H9 (cell line): ENCODE data around the gene DLEC1. TPM values are rescaled to one million over a fixed set of nuclear protein-coding genes. Genes with fewer than 3 reads are reported as not detected.

Source experiments
- DNase-seq: peaks from one replicate; pipeline ENCODE4 v3.0.0-alpha.2; 2017
- H2AFZ ChIP-seq: one replicate; pipeline ENCODE4 v1.6.1; 2013; ENCODE audit warnings: mild to moderate bottlenecking, low read length, control low read depth, moderate library complexity
- H2AK5ac ChIP-seq: 2 replicates; pipeline ENCODE4 v1.6.1; 2013; ENCODE audit warnings: low read length, control low read depth, mixed read lengths; ENCODE audit not compliant: insufficient read length
- H2BK120ac ChIP-seq: one replicate; pipeline ENCODE4 v1.6.1; 2013; ENCODE audit warnings: low read depth, mild to moderate bottlenecking, low read length, control low read depth, inconsistent platforms; ENCODE audit not compliant: poor library complexity, severe bottlenecking
- H2BK12ac ChIP-seq: 2 replicates; pipeline ENCODE4 v1.6.1; 2013; ENCODE audit warnings: low read length, control low read depth, mixed read lengths, low read depth; ENCODE audit not compliant: insufficient read length
- H2BK15ac ChIP-seq: 2 replicates; pipeline ENCODE4 v1.6.1; 2013; ENCODE audit warnings: low read depth, low read length, control low read depth
- H2BK20ac ChIP-seq: one replicate; pipeline ENCODE4 v1.6.1; 2013; ENCODE audit warnings: low read depth, mild to moderate bottlenecking, low read length, control low read depth, inconsistent platforms; ENCODE audit not compliant: poor library complexity, severe bottlenecking
- H2BK5ac ChIP-seq: 2 replicates; pipeline ENCODE4 v1.6.1; 2013; ENCODE audit warnings: low read length, control low read depth, mixed read lengths; ENCODE audit not compliant: insufficient read length
- H3K14ac ChIP-seq: 2 replicates; pipeline ENCODE4 v1.6.1; 2013; ENCODE audit warnings: low read length, control low read depth; ENCODE audit not compliant: insufficient read depth
- H3K18ac ChIP-seq: 2 replicates; pipeline ENCODE4 v1.6.1; 2013; ENCODE audit warnings: low read depth, mild to moderate bottlenecking, mixed read lengths, low read length, control low read depth; ENCODE audit not compliant: insufficient read length
- H3K23ac ChIP-seq: 2 replicates; pipeline ENCODE4 v1.6.1; 2013; ENCODE audit warnings: low read length, control low read depth, mixed read lengths, low read depth; ENCODE audit not compliant: insufficient read length
- H3K23me2 ChIP-seq: 2 replicates; pipeline ENCODE4 v1.6.1; 2013; ENCODE audit warnings: low read depth, mild to moderate bottlenecking, mixed read lengths, low read length, control low read depth; ENCODE audit not compliant: insufficient read length, poor library complexity, severe bottlenecking
- H3K27ac ChIP-seq: 2 replicates; pipeline ENCODE4 v1.5.1; 2013; ENCODE audit warnings: low read length, control low read depth, mixed read lengths, low read depth; ENCODE audit not compliant: insufficient read length
- H3K27me3 ChIP-seq: 2 replicates; pipeline ENCODE4 v1.6.1; 2013; ENCODE audit warnings: low read length, control low read depth, inconsistent platforms; ENCODE audit not compliant: insufficient read depth
- H3K4ac ChIP-seq: 2 replicates; pipeline ENCODE4 v1.6.1; 2013; ENCODE audit warnings: low read depth, mild to moderate bottlenecking, control low read depth, inconsistent platforms, low read length, moderate library complexity
- H3K4me1 ChIP-seq: 2 replicates; pipeline ENCODE4 v1.6.1; 2013; ENCODE audit warnings: low read length, control low read depth, inconsistent platforms; ENCODE audit not compliant: insufficient read depth
- H3K4me2 ChIP-seq: 2 replicates; pipeline ENCODE4 v1.6.1; 2013; ENCODE audit warnings: low read length, control low read depth, mixed read lengths; ENCODE audit not compliant: insufficient read length, insufficient read depth
- H3K56ac ChIP-seq: 2 replicates; pipeline ENCODE4 v1.6.1; 2013; ENCODE audit warnings: low read depth, mild to moderate bottlenecking, mixed read lengths, low read length, control low read depth; ENCODE audit not compliant: insufficient read length
- H3K79me1 ChIP-seq: 2 replicates; pipeline ENCODE4 v1.6.1; 2013; ENCODE audit warnings: low read depth, mild to moderate bottlenecking, moderate library complexity, low read length, control low read depth, inconsistent platforms; ENCODE audit not compliant: insufficient read depth, poor library complexity, severe bottlenecking
- H3K79me2 ChIP-seq: 2 replicates; pipeline ENCODE4 v1.6.1; 2013; ENCODE audit warnings: low read length, control low read depth, inconsistent platforms; ENCODE audit not compliant: insufficient read depth
- H3K9ac ChIP-seq: 2 replicates; pipeline ENCODE4 v1.6.1; 2013; ENCODE audit warnings: low read length, control low read depth, mixed read lengths; ENCODE audit not compliant: insufficient read length; ENCODE audit errors: extremely low read depth
- H3K9me3 ChIP-seq: one replicate; pipeline ENCODE4 v1.6.1; 2013; ENCODE audit warnings: low read depth, low read length, inconsistent platforms; ENCODE audit not compliant: control insufficient read depth
- H3T11ph ChIP-seq: one replicate; pipeline ENCODE4 v1.6.1; 2013; ENCODE audit warnings: mild to moderate bottlenecking, low read length, control low read depth, inconsistent platforms
- H4K20me1 ChIP-seq: one replicate; pipeline ENCODE4 v1.6.1; 2013; ENCODE audit not compliant: control insufficient read depth, insufficient read length, insufficient read depth
- H4K5ac ChIP-seq: 2 replicates; pipeline ENCODE4 v1.6.1; 2013; ENCODE audit warnings: low read depth, mild to moderate bottlenecking, mixed read lengths, low read length, control low read depth; ENCODE audit not compliant: insufficient read length
- H4K8ac ChIP-seq: replicated peaks from 2 replicates; pipeline ENCODE4 v1.6.1; 2013; ENCODE audit warnings: low read length, control low read depth, mixed read lengths, low read depth; ENCODE audit not compliant: insufficient read length
- H4K91ac ChIP-seq: 2 replicates; pipeline ENCODE4 v1.6.1; 2013; ENCODE audit warnings: low read depth, mild to moderate bottlenecking, moderate library complexity, mixed read lengths, low read length, control low read depth; ENCODE audit not compliant: insufficient read length
- H3K27ac Mint-ChIP-seq, 3 experiments: 2 replicates in 2 of 3; 3 replicates in 1 of 3; pipeline ENCODE4 v1.8.0; 2020 to 2021; ENCODE audit warnings: mixed read lengths in 3 of 3, mild to moderate bottlenecking in 1 of 3, moderate library complexity in 1 of 3
- H3K27me3 Mint-ChIP-seq: 2 replicates; pipeline ENCODE4 v1.8.0; 2021; ENCODE audit warnings: low read depth, mild to moderate bottlenecking, moderate library complexity, mixed read lengths
- H3K36me3 Mint-ChIP-seq, 3 experiments: 2 replicates in 2 of 3; 3 replicates in 1 of 3; pipeline ENCODE4 v1.8.0; 2020 to 2021; ENCODE audit warnings: low read depth in 3 of 3, mixed read lengths in 3 of 3; ENCODE audit not compliant: insufficient read depth in 1 of 3
- H3K4me1 Mint-ChIP-seq, 2 experiments: 2 replicates each; pipeline ENCODE4 v1.8.0; 2020; ENCODE audit warnings: mixed read lengths in 2 of 2
- H3K4me3 Mint-ChIP-seq, 2 experiments: 2 replicates in 1 of 2; 3 replicates in 1 of 2; pipeline ENCODE4 v1.8.0; 2020 to 2021; ENCODE audit warnings: mild to moderate bottlenecking in 2 of 2, mixed read lengths in 2 of 2, moderate library complexity in 1 of 2
- H3K9me3 Mint-ChIP-seq, 2 experiments: 2 replicates in 1 of 2; 3 replicates in 1 of 2; pipeline ENCODE4 v1.8.0; 2020; ENCODE audit warnings: mild to moderate bottlenecking in 2 of 2, mixed read lengths in 2 of 2, moderate library complexity in 1 of 2
- WGBS: extraction: QIAGEN DNeasy Blood & Tissue Kit; methylation state at CpG from one replicate; pipeline ENCODE4 v1.1.7; 2013; ENCODE audit warnings: missing lambda C conversion rate, low lambda C conversion rate, mixed read lengths; ENCODE audit not compliant: insufficient read length; ENCODE audit errors: extremely low coverage; 5-methylcytosine and 5-hydroxymethylcytosine counted together
- total RNA-seq: library from RNA; stranded (reverse); gene quantifications from 2 replicates; pipeline ENCODE4 v1.2.1, GENCODE V29; 2021
- TF ChIP-seq, protein P1 (sequence below): fragments of 200-600 bp; sonication (generic); conservative IDR thresholded peaks from 3 replicates; pipeline ENCODE4 v1.8.0; 2021; ENCODE audit warnings: antibody characterized with exemption, mild to moderate bottlenecking

DLEC1 gene
- total RNA-seq, 1 experiment from 2014 or later = 2.1 TPM

DNA sequence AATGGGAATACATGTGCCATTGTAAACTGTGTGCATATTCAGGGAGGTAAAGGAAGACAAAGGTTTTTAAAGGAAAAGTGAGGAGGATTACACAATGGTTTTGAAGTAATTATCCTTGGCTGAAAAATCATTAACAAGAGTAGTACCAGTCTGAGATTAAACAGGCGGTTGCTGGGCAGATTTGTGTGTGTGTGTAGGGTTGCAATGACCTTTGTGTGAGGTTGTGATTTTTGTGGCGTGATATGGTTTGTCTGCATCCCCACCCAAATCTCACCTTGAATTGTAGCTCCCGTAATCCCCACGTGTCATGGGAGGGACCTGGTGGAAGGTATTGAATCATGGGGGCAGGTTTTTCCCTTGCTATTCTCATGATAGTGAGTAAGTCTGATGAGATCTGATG lies 7.0 kb downstream of the DLEC1 start:
- Mint-ChIP-seq H3K27ac (no peak overlapping the region), H3K27me3 (peaks cover 20% of the 10 kb centered on the region), H3K4me1 (no peaks in the 10 kb centered on the region), H3K36me3 (no peaks in the 10 kb centered on the region; a peak in 1 of 7 replicates), H3K9me3 (peaks cover 0 to 6% of the 10 kb centered on the region in 2 experiments; a peak in 2 of 5 replicates), H3K4me3 (no peak overlapping the region)
- Histone ChIP-seq H3K4ac (no peak overlapping the region), H2BK120ac (no peak overlapping the region), H2AK5ac (no peak overlapping the region), H3K79me2 (no peaks in the 10 kb centered on the region), H4K5ac (no peak overlapping the region), H3K27ac (no peak overlapping the region), H3K4me1 (no peaks in the 10 kb centered on the region), H4K91ac (no peak overlapping the region), H2BK20ac (no peak overlapping the region), H2BK5ac (no peak overlapping the region), H3K9me3 (no peaks in the 10 kb centered on the region), H3K23ac (no peak overlapping the region), H2BK15ac (no peak overlapping the region), H3K18ac (no peak overlapping the region), H2AFZ (no peak overlapping the region), H4K20me1 (no peaks in the 10 kb centered on the region), H3K56ac (no peak overlapping the region), H2BK12ac (no peak overlapping the region), H3K79me1 (no peaks in the 10 kb centered on the region), H3T11ph (no peak overlapping the region), H3K9ac (no peak overlapping the region), H4K8ac (no peak overlapping the region), H3K23me2 (no peaks in the 10 kb centered on the region), H3K27me3 (no peaks in the 10 kb centered on the region), H3K14ac (no peak overlapping the region), H3K4me2 (no peak overlapping the region)
- no peak for DNase-seq
- TF ChIP-seq, protein P1, sequence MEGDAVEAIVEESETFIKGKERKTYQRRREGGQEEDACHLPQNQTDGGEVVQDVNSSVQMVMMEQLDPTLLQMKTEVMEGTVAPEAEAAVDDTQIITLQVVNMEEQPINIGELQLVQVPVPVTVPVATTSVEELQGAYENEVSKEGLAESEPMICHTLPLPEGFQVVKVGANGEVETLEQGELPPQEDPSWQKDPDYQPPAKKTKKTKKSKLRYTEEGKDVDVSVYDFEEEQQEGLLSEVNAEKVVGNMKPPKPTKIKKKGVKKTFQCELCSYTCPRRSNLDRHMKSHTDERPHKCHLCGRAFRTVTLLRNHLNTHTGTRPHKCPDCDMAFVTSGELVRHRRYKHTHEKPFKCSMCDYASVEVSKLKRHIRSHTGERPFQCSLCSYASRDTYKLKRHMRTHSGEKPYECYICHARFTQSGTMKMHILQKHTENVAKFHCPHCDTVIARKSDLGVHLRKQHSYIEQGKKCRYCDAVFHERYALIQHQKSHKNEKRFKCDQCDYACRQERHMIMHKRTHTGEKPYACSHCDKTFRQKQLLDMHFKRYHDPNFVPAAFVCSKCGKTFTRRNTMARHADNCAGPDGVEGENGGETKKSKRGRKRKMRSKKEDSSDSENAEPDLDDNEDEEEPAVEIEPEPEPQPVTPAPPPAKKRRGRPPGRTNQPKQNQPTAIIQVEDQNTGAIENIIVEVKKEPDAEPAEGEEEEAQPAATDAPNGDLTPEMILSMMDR = no peak
- WGBS = no CpG with 5 or more reads among the region's 4 CpGs
